Skeletal muscle satellite cell (primary cell): Measurements from ENCODE around the gene DUOX1.

Experiments
- H3K27me3 ChIP-seq: 2 replicates; pipeline ENCODE4 v1.7.0; 2013; ENCODE audit warnings: low read length; ENCODE audit not compliant: control insufficient read depth, insufficient read depth
- H3K36me3 ChIP-seq: 2 replicates; pipeline ENCODE4 v1.7.0; 2013; ENCODE audit warnings: mild to moderate bottlenecking, control low read depth, low read length; ENCODE audit not compliant: insufficient read depth
- H3K4me1 ChIP-seq: 2 replicates; pipeline ENCODE4 v1.7.0; 2013; ENCODE audit warnings: low read length; ENCODE audit not compliant: control insufficient read depth, insufficient read depth
- H3K4me2 ChIP-seq: 2 replicates; pipeline ENCODE4 v1.7.0; 2013; ENCODE audit warnings: mild to moderate bottlenecking, low read length
- H3K4me3 ChIP-seq: 2 replicates; pipeline ENCODE4 v1.7.0; 2013; ENCODE audit warnings: low read length
- H3K9ac ChIP-seq: 2 replicates; pipeline ENCODE4 v1.7.0; 2013; ENCODE audit warnings: mild to moderate bottlenecking, low read depth, low read length, moderate library complexity
- H3K9me3 ChIP-seq: replicated peaks from 2 replicates; pipeline ENCODE4 v1.7.0; 2013; ENCODE audit warnings: mild to moderate bottlenecking, control low read depth, low read length

Gene DUOX1

DNA sequence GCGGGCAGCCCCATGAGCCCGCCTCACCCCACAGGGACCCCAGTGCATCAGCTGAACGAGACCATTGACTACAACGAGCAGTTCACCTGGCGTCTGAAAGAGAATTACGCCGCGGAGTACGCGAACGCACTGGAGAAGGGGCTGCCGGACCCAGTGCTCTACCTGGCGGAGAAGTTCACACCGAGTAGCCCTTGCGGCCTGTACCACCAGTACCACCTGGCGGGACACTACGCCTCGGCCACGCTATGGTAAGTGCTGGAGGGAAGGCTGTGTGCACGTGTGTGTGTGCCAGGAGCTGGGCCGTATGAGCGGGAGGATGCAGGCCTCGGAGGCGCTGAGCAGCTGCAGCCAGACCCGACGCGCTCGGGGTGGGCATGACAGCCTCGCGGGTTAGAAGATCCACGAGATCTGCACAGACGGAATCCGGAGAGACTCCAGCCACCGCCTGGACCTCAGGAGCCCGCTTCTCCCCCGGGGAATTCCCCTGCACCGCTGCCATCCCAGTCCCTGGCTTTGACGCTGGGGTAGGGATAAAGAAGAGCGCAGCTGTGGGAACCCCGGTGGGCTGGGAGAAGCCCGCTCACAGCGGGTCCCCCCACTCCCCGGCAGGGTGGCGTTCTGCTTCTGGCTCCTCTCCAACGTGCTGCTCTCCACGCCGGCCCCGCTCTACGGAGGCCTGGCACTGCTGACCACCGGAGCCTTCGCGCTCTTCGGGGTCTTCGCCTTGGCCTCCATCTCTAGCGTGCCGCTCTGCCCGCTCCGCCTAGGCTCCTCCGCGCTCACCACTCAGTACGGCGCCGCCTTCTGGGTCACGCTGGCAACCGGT, 13.1 kb upstream of the DUOX1 start:
- Histone ChIP-seq H3K4me1 (peaks cover 2% of the 10 kb centered on the region), H3K27me3 (peaks cover 64% of the 10 kb centered on the region), H3K4me2 (no peak overlapping the region), H3K36me3 (no peaks in the 10 kb centered on the region), H3K9ac (no peak overlapping the region), H3K4me3 (no peak overlapping the region), H3K9me3 (no peaks in the 10 kb centered on the region)

DNA sequence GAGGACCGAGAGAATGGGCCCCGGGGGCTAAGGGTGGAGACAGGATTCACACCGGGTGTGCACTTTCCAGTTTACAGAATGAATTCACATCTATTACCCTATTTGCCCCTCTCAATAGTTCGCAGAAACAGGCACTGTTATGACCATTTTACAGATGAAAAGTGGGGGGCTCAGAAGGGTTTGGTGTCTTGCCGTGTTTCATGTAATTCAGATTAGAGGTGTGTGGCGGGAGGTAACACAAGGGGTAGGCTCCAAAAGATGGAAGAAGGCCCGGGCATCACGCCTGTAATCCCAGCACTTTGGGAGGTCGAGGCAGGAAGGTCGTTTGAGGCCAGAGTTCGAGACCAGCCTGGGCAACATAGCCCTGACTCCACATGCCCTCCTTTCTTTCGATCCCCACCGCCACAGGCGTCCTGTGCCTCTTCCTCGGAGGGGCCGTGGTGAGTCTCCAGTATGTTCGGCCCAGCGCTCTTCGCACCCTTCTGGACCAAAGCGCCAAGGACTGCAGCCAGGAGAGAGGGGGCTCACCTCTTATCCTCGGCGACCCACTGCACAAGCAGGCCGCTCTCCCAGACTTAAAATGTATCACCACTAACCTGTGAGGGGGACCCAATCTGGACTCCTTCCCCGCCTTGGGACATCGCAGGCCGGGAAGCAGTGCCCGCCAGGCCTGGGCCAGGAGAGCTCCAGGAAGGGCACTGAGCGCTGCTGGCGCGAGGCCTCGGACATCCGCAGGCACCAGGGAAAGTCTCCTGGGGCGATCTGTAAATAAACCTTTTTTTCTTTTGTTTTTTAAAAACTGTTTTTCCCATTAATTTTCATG, 12.3 kb upstream of the DUOX1 start:
- H3K4me3 ChIP-seq, result no peak overlapping the region
- H3K27me3 ChIP-seq, result peaks cover 56% of the 10 kb centered on the region
- peak overlapping the region; percentile 71 for H3K4me2 ChIP-seq
- no peaks in the 10 kb centered on the region for H3K36me3 ChIP-seq
- no peak overlapping the region for H3K9ac ChIP-seq
- peaks cover 10% of the 10 kb centered on the region for H3K4me1 ChIP-seq
- no peaks in the 10 kb centered on the region for H3K9me3 ChIP-seq

DNA sequence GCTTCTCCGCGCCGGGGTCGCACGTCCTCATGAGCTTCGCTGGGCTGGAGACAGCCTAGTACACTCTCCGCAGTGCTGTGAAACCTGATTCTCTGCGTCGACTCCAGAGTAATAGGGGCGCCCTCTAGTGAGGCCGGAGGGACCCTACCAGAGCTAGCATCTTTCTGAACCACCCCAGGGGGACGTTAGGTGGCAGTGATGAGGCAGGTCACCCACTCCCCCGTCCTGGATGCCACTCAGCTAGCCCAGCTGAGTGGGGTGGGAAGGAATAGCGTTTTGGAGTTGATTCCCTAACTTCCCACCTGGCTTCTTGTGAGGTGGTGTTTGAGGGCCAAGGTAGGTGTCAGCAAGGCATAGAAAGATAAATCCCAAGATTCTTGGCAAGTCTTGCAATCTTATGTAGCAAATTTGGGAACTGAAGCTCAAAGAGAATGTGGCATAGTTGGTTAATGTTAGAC, 11.6 kb upstream of the DUOX1 start:
- Histone ChIP-seq H3K9me3 (no peaks in the 10 kb centered on the region), H3K4me1 (peaks cover 14% of the 10 kb centered on the region), H3K4me3 (no peak overlapping the region), H3K36me3 (no peaks in the 10 kb centered on the region), H3K4me2 (peak overlapping the region; percentile 71), H3K9ac (no peak overlapping the region), H3K27me3 (peaks cover 56% of the 10 kb centered on the region)

DNA sequence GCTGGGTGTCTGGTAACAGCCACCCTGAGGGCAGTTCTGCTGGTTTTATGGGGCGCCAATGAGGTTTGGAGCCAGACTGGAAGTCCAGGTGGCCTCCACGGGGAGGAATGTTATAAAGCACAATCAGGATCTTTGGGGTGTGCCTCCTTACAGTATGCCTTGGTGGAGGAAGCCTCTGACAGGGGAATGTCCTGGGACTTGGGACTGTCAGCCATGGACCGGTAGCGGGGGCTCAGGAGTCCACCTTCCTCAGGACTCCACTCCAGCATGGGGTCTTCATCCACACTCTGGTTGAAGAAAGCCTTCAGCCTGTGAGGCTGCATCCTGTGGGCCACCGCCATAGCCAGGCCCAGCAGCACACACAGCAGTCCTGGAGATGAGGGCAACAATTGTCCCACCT, 10.8 kb upstream of the DUOX1 start:
- Histone ChIP-seq H3K9me3 (no peaks in the 10 kb centered on the region), H3K27me3 (peaks cover 55% of the 10 kb centered on the region), H3K4me2 (no peak overlapping the region), H3K36me3 (no peaks in the 10 kb centered on the region), H3K9ac (no peak overlapping the region), H3K4me3 (no peak overlapping the region), H3K4me1 (peaks cover 14% of the 10 kb centered on the region)

DNA sequence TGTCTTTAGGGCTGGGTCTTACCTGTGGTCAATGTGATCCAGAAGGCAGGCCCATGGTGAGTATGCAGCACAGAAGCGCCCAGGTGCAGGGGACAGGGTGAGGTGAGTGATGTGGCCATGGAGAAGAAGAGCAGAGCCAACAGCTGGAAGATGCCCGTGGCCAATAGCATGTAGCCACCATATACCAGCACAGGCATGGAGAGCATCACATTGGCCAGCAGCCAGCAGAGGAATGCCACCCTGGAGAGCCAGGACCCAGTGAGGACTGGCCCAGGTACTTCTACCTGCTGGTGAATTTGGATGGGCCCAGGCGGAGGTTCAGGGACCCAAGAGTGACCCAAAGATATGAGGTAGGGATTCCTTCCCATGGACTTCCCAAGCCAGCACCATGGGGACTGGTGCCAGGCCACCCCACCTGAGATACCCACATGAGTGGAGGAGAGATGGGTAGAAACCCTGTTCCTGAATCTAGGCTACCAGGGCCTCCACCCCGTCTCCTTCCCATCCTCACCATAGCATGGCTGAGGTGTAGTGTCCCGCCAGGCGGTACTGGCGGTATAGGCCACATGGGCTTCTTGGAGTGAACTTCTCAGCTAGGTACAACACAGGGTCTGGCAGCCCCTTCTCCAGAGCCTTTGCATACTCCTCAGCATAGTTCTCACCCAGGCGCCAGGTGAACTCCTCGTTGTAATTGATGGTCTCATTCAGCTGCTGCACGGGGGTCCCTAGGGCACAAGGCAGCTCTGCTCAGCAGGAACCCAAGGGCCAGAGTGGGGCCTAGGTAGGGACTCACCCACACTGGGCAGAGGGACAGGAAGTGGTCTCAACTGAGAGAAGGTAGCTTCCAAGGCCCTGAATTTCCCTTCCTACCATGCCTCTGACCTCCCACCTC, 9.5 kb upstream of the DUOX1 start:
- Histone ChIP-seq H3K27me3 (peaks cover 50% of the 10 kb centered on the region), H3K9ac (no peak overlapping the region), H3K4me3 (no peak overlapping the region), H3K36me3 (no peaks in the 10 kb centered on the region), H3K4me1 (peaks cover 14% of the 10 kb centered on the region), H3K4me2 (no peak overlapping the region), H3K9me3 (no peaks in the 10 kb centered on the region)

DNA sequence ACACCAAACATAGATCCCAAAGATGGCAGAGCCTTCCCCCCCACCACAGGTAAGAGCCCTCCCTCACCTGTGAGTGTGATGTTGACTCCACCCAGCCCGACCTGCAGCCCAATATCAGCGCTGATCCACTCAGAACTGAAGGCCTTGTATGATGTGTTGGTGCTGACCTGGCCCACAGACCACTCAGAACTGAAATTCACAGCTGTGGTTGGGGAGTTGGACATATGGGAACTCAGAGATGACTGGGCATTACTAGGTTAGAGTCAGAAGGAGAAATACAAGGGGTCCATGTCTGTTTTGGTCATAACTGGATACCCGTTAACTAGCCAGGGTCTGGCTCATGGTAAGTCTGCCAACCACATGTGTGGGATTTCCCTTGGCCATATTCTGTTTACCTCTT, 8.8 kb upstream of the DUOX1 start:
- H3K27me3 ChIP-seq, result peaks cover 50% of the 10 kb centered on the region
- no peak overlapping the region for H3K4me2 ChIP-seq
- no peaks in the 10 kb centered on the region for H3K36me3 ChIP-seq
- H3K4me3 ChIP-seq, result no peak overlapping the region
- peaks cover 14% of the 10 kb centered on the region for H3K4me1 ChIP-seq
- no peak overlapping the region for H3K9ac ChIP-seq
- no peaks in the 10 kb centered on the region for H3K9me3 ChIP-seq

DNA sequence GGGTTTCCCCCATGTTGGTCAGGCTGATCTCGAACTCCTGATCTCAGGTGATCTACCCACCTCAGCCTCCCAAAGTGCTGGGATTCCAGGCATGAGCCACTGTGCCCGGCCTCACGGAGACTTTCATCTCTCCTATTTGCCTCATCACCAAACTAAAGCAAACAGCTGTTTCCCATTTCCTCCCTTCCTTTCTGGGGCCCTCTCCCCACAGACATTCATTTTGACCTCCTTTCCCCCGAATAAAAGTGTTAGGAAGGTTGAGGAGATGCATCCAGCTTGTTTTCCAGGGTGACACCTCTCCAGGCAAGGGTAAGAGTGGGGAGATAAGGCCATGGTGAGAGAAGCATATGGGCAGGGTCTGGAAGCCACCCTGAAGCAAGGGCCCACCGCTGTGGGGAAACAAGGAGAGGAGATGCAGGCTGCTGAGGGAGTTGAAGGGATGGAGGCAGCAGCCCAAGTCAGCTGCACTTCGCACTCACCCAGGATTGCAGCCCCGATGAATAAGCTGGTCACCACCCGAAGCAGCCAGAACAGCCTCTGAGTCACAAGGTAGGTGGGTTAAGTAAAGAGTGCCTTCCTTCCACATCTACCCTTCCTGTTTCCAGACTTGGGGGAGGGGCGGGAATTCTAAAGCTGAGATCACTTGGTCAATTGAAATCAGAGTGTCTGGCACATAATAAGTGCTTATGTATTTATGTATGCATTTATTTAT, 7.9 kb upstream of the DUOX1 start:
- Histone ChIP-seq H3K4me1 (peaks cover 14% of the 10 kb centered on the region), H3K9me3 (no peaks in the 10 kb centered on the region), H3K4me2 (peak overlapping the region; percentile 73), H3K9ac (peak overlapping the region; percentile 48), H3K27me3 (peaks cover 45% of the 10 kb centered on the region), H3K36me3 (no peaks in the 10 kb centered on the region), H3K4me3 (no peak overlapping the region)

DNA sequence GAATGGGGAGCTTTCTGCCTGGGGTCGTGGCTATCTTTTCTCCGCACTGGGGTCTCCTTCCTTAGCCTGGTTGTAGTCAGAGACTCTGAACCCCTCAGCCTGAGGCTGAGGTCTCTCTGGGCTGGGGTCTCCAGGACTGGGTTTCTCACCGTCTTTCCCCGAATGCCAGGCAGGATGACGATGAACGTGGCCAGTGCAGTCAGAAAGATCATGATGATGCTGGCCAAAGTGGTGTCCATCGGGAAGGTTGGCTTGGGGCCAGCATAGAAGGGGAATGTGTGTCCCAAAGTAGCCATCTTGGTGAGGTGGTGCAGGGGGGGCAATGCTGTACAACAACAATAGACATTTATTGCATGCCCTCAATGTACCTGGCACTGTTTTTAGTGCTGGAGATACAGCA, 7.1 kb upstream of the DUOX1 start:
- Histone ChIP-seq H3K9ac (no peak overlapping the region), H3K9me3 (no peaks in the 10 kb centered on the region), H3K4me2 (no peak overlapping the region), H3K36me3 (no peaks in the 10 kb centered on the region), H3K4me1 (peaks cover 14% of the 10 kb centered on the region), H3K27me3 (peaks cover 45% of the 10 kb centered on the region), H3K4me3 (no peak overlapping the region)

DNA sequence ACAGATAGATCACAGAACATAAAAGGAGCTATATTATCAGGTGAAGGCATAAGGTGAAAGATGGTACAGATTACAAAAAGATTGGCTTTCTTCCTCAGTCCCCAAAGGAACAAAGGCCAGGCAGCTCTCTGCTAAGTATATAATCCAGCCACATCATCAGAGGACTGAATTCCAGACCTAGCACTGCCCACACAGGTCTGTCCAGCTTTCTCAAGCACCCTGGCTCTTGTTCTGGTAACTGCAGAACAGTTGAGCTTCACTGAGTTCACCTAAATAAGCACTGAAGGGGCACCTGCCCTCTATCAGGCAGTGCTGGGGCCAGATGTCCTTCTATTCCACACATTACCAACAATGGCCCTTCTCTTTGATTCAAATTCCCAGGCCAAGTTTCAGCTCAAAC, 6.4 kb upstream of the DUOX1 start:
- Histone ChIP-seq H3K9me3 (no peaks in the 10 kb centered on the region), H3K27me3 (peaks cover 51% of the 10 kb centered on the region), H3K4me2 (no peak overlapping the region), H3K4me3 (no peak overlapping the region), H3K4me1 (peaks cover 14% of the 10 kb centered on the region), H3K36me3 (no peaks in the 10 kb centered on the region), H3K9ac (no peak overlapping the region)

DNA sequence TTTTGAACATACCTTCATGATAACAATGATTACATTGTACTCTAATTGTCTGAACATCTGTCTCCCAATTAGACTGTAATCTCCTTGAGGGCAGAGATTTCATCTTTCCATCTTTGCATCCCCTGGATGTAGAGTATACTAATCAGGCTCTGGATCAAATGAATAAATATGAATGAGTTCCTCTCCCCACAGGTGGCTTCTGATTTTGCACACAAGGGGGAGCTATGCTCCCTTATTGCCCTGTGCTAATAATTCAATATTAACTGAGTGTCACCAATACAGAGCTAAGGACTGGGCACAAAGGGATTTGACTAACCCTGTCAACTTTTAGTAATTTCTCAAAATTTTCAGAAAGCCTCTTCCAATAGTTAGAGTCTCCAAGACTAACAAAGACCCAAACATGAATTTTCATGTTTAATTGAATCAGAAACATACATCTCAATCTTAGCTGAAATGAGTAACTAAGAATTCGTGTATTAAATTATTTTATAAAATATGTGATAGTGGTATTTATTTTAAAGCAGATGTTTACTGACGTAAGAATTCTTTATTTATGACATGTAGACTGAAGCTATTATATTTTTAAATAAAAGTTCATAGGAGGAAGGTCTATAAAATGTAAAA, 3.1 kb upstream of the DUOX1 start:
- H3K27me3 ChIP-seq, result peaks cover 79% of the 10 kb centered on the region
- no peak overlapping the region for H3K4me3 ChIP-seq
- no peak overlapping the region for H3K4me2 ChIP-seq
- H3K9ac ChIP-seq, result no peak overlapping the region
- no peaks in the 10 kb centered on the region for H3K36me3 ChIP-seq
- peaks cover 12% of the 10 kb centered on the region for H3K4me1 ChIP-seq
- H3K9me3 ChIP-seq, result no peaks in the 10 kb centered on the region
